GM12874 (cell line): ENCODE data around the gene CNGA3.

Experiments
- CTCF ChIP-seq: IDR thresholded peaks from 2 replicates; pipeline ENCODE4 v1.5.1; 2011; ENCODE audit warnings: low read depth, mild to moderate bottlenecking, control low read depth, low read length, moderate library complexity; ENCODE audit not compliant: insufficient read depth

Gene CNGA3

GRCh38 chr2:98346311-98347236 lies at the start of gene CNGA3:
Gene CNGA3, plus strand, starts transcription at chr2:98346456. Its CDS starts 23,520 bp downstream, at chr2:98369976.
- TF ChIP-seq CTCF, result no peak

GRCh38 chr2:98297817-98298682 lies 48.2 kb upstream of the CNGA3 start:
- no peak for TF ChIP-seq CTCF

- TF ChIP-seq CTCF, result no peak
Observed at GRCh38 chr2:98298683-98299164, 47.5 kb upstream of the CNGA3 start.

GRCh38 chr2:98299211-98299905 lies 46.9 kb upstream of the CNGA3 start:
- no peak for TF ChIP-seq CTCF

DNA sequence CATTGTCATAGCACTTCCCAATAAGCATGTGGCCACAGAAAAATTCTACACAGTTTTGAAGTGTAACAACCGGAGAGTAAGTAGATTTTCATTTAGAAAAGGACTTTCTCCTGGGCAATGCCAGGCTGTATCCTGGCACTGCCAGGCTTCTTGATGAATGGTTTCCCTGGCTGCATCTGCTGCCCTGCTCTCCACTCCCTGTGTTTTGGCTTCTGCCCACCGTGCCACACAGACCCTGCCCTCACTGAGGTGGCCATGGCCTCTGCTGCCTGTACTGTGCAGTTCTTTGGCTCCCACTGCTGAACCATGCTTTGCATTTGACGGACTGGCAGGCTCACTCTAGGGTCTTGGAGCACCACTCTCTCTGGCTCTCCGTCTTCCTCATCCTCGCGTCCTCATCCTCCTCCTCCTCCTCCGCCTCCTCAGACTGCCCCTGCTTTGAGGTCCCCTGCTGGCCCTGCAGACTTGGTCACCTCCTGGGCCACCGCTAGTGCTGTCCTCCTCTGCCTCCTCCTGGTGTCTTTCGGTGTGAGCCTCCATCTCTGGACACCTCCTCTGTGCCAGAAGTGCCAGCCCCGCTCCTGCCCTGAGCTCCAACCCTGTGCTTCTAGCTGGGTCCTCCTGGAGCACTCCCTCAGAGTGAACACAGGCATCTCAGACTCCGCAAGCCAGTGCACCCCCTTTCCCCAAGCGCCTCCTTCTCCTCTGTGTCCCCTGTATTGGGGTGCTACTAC lies 45.9 kb upstream of the CNGA3 start:
- no peak for TF ChIP-seq CTCF

- no peak for TF ChIP-seq CTCF
Observed at GRCh38 chr2:98301469-98301868, 44.8 kb upstream of the CNGA3 start.
